GM19043 (cell line): ENCODE data around the gene SMIM45.

Source experiments
- ATAC-seq: cut with Tn5 transposase; IDR thresholded peaks from one replicate; pipeline ENCODE4 v1.9.1; 2021; ENCODE audit warnings: low read depth; ENCODE audit not compliant: unreplicated experiment

The SMIM45 gene

GRCh38 chr22:41915035-41915785, 36.7 kb upstream of the SMIM45 start, which contains the start of gene SHISA8:
Gene SHISA8 (minus strand): TSS chr22:41915074. CDS start chr22:41914667, 407 bp downstream.
- ATAC-seq: no peak

DNA sequence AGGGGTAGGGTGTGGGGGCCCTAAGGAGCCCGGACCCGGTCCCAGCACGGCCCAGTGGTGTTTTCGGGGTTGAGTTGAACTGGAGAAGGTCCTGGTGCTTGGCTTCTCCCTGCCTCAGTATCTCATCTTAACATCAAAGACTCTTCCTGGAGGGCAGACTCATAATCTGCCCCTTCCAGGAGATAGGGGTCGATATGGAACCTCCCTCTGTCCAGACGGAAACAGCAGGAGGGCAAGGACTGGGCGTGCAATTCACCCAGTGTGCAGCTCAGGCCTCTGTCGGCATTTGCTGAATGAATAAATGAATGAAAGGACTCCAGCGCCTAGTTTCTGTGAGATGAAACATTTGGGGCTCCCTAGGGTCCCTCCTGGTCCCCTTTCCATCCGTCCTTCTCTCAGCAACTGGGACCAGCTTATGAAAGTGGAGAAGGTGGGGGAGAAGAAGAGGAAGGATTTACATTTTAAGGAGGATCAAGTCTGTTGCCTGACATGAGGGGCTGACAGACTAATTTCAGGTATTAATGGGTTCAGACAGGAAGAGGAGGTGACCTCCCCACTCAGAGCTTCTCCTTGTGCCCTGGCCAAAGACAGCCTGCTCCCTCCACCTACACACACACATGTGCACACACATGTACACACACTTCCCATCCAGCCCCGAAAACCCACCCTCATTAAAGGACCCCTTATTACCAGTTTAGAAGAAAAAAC, 36.0 kb upstream of the SMIM45 start:
- no peak for ATAC-seq

- no peak for ATAC-seq
Observed at GRCh38 chr22:41916745-41917358, 35.1 kb upstream of the SMIM45 start.

DNA sequence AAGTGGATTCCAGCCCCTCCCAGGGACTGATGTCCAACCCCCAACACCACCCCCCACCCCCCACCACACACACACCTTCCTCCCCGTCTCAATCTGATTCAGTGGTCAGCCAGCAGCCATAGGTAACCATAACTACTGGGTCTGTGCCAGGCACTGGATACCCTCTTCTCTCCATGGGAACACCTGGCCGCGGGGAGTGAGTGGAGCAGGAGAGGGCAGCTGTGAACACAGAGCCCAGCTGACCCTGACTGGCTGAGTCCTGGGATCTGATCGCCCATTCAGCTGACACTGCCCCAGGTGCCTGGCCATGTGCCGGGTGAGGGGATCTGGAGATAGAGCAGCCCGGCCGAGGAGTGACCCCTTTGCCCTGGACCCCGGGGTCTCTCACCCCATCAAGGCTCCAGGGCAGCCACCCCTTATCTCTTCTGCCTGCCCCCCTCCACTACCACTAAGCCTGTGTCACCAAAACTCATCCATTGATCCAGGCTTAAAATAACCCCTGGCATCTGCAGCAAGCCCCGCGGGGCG, 34.5 kb upstream of the SMIM45 start:
- ATAC-seq: no peak

- ATAC-seq: no peak
Observed at GRCh38 chr22:41917903-41918791, 33.8 kb upstream of the SMIM45 start.

DNA sequence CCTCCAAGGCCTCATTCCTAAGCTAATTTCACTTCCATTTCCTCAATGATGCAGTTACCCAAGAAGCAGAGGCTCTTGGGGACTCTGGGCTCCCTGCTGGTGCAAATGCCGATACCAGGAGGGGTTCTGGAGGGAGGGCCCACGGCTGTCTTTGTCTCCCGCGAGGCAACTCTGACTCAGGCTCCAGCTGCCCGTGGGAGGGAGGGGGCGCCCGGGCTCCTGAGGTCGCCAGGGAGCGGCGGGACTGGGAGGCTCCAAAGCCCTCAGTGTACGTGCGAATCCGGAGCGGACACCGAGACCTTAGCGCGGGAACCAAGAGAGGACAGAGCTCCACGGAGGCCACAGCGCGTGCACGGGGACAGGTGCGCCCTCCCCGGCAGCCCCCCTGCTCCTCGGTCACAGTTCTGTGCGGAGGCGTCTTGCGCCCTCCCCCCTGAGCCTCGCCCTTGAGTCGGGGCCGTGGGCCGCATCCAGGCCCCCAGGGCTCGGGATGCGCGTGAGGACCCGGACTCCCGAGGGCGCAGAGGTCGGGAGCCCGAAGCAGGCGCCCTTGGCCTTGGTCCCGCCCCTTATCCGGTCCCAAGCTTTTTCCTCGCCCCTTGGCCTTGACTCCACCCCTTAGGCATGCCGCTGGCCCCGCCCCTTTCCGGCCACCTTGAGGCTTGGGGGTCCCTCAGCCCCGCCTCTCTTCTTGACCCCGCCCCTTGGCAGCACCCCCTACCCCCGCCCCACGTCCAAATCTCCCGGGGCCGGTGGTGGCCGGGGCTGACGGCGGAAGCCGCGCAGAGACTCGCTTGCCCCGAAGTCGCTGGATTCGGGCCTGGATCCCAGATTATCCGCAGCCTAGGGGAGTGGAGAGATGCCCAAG, 32.4 kb upstream of the SMIM45 start:
- peak; percentile 31 for ATAC-seq

DNA sequence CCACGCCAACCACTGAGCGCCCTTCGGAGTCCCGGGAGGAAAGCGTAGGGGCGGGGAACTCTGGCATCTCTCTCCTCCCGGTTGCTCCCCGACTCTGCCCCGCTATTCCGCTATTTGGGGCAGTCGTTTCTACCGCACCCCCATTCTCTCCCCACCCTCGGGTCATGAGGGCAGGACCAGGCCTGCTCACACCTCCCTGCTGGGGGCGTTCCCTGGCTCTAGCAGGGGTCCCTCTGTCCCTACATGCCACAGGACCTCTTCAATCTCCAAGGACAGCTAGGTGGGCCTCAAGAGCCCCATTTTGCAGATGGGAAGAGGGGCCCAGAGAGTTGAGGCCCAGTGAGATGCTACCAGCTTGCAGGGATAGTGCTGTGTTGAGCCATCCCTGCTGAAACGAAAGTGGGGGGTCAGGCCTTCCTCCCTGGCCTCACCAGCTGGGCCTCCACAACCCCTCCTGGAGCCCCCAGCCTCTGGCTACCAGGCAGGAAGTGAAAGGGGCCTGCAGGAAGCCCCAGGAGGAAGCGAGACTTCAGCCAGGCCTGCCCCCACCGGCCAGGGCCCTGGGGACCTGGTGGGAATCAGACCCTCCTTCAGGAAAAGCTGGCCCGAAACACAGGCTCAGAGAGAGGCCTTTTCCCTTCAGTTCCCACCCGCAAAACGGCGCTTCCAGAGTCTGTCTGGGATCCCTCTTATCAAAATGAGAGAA, 31.5 kb upstream of the SMIM45 start:
- no peak for ATAC-seq

DNA sequence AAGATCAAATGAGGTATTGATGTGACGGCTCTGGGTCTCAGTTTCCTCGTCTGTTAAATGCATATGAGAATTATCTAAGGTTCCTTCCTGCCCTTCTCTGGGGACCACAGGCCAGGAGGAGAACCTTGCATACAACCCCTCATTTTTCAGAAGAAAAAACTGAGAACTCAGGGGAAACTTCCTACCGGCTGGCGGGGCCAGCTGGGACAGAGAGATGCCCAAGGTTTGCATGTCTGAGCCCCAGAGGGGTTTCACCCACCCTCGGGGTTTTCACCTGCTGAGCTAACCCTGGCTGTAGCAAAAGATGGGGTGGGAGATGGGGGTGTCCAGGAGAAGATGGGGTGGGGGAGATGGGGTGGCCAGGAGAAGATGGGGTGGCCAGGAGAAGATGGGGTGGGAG, 29.6 kb upstream of the SMIM45 start:
- ATAC-seq: no peak

- ATAC-seq: no peak
Observed at GRCh38 chr22:41922940-41923594, 28.9 kb upstream of the SMIM45 start.

DNA sequence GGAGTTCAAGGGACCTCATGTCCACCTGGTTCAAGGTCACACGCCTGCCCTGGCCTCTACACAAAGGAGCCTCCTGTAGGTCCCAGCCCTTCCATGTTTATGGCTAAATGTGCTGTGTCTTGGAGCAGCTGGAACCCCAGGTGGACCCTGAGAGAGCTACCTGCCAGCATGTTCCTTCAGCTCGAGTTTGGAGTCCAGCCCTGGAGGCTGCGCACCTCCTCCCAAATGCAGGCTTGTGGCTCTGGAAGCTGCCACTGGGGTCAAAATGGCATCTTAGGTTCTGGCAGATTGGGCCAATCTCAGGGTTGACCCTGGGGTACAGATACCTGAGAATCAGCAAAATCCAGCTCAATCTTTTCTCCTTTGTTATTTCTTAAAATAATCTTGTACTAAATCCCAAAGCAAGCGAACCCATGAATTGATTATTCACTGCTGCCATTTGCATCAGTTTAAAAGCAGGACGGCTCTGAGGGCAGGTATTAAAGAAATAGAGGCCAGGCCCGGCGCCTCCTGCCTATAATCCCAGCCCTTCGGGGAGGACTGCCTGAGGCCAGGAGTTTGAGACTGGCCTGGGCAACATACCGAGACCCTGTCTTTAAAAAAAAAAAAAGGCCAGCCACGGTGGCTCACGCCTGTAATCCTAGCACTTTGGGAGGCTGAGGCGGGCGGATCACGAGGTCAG, 28.2 kb upstream of the SMIM45 start:
- no peak for ATAC-seq

DNA sequence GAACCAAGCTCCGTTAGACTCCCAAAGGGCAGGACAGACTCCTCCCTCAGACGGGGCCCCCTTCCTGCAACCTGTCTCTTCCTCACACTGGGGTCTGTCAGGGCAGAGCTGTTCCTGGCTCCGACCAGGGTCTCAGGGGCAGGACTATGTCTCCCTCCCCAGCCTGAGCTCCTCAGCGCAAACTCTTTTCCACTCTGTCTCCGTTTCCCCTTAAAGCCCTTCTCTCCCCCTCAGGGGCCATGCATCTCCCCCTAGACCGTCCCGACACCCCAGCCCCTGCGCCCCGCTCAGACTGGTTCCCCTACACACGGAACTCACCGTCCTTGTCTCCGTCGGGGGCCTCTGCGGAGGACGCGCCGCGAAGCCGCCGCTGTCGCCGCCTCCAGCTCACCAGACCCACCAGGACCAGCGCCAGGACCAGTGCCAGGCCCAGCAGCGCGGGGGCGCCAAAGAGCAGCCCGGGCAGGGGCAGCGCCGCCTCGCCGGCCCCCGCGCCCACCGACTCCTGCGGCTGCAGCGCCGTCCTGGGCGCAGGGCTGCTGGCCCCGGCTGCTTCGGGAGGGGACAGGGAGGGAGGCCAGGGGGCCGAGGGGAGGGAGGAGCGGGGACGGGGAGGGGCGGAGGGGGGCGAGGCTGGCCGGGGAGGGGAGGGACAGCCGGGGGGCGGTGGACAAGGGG, 26.0 kb upstream of the SMIM45 start:
- no peak for ATAC-seq

DNA sequence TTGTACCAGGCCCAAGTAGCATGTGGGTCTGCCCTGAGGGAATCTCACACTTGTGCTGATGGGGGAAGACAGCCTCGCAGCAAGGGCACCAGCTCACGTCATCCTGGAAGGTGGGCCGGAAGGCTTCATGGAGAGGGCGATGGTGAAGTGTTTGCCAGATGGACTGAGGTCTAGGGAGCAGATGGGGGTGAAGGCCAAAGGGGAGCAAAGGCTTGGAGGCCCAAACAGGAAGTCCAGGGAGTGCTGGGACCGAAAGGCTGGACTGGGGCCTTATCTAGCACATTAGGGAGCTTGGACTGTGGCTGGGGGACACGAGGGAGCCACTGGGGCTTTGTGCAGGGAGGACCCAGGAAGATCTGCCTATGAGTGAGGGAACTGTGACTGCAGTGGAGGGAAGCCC, 24.1 kb upstream of the SMIM45 start:
- ATAC-seq: no peak

- no peak for ATAC-seq
Observed at GRCh38 chr22:41928593-41929417, 23.1 kb upstream of the SMIM45 start.

- ATAC-seq: no peak
Observed at GRCh38 chr22:41929418-41929810, 22.5 kb upstream of the SMIM45 start.

- ATAC-seq: no peak
Observed at GRCh38 chr22:41931701-41932269, 20.2 kb upstream of the SMIM45 start.

- no peak for ATAC-seq
Observed at GRCh38 chr22:41932353-41932752, 19.6 kb upstream of the SMIM45 start.
